ENCODE measurements around the gene FEM1B. TPM values are rescaled to one million over a fixed set of nuclear protein-coding genes. Genes with fewer than 3 reads are reported as not detected.

Gene FEM1B
- 10 to 100 TPM; 45.1 to 50.7 TPM for total RNA-seq

- no peaks in the 10 kb centered on the region for H3K27me3 Mint-ChIP-seq (ENCODE audit: low read depth)
- POLR2A ChIA-PET, result interaction anchor here (0.6 to 3.1 kb wide), 20 partner anchors 9 to 543 kb away, joined by 3 to 32 read pairs (median 6); partner anchors contain the start of genes ANP32A and CLN6
- H3K4me3 Mint-ChIP-seq, result peak within 1 kb of the TSS; percentile 88
- peaks cover 25% of the 10 kb centered on the region for H3K36me3 Mint-ChIP-seq (ENCODE audit: low read depth)
- CTCF ChIA-PET, result interaction anchor here (1.0 to 6.2 kb wide), 11 partner anchors 11 to 272 kb away, joined by 3 to 37 read pairs (median 4); no protein-coding TSS in a partner anchor
- no peaks in the 10 kb centered on the region for H3K9me3 Mint-ChIP-seq (ENCODE audit: insufficient read depth)
- peak within 1 kb of the TSS; percentile 98 for H3K27ac Mint-ChIP-seq
- DNase-seq (peak; percentile 90), ATAC-seq (peak; percentile 82)
- H3K4me1 Mint-ChIP-seq (ENCODE audit: low read depth), result peaks cover 39% of the 10 kb centered on the region
These were observed at the start of gene FEM1B for GRCh38 chr15:68277603-68278344. FEM1B (plus strand) TSS chr15:68277745; CDS start chr15:68278418, 673 bp downstream.

- POLR2A ChIA-PET, result interaction anchor here (0.6 to 4.1 kb wide), 7 partner anchors 8 to 1898 kb away, joined by 3 to 32 read pairs (median 6); partner anchors contain the start of genes FEM1B and PIAS1
- Mint-ChIP-seq H3K4me3 (peak overlapping the region; percentile 90), H3K4me1 (ENCODE audit: low read depth) (peaks cover 52% of the 10 kb centered on the region), H3K27me3 (ENCODE audit: low read depth) (no peaks in the 10 kb centered on the region), H3K27ac (peak overlapping the region; percentile 87), H3K9me3 (ENCODE audit: insufficient read depth) (no peaks in the 10 kb centered on the region), H3K36me3 (ENCODE audit: low read depth) (peaks cover 19% of the 10 kb centered on the region)
- DNase-seq (peak; percentile 22), ATAC-seq (no peak)
- CTCF ChIA-PET, result interaction anchor here (0.7 to 1.8 kb wide), 8 partner anchors 8 to 78 kb away, joined by 3 to 8 read pairs (median 4); partner anchors contain the start of gene FEM1B
These were observed 49.2 kb upstream of the FEM1B start for GRCh38 chr15:68228143-68228970.

- Mint-ChIP-seq H3K4me3 (peak overlapping the region; percentile 90), H3K9me3 (ENCODE audit: insufficient read depth) (no peaks in the 10 kb centered on the region), H3K27me3 (ENCODE audit: low read depth) (no peaks in the 10 kb centered on the region), H3K27ac (peak overlapping the region; percentile 87), H3K36me3 (ENCODE audit: low read depth) (peaks cover 18% of the 10 kb centered on the region), H3K4me1 (ENCODE audit: low read depth) (peaks cover 52% of the 10 kb centered on the region)
- DNase-seq (peak; percentile 34), ATAC-seq (peak; percentile 1)
- ChIA-PET POLR2A (interaction anchor here (0.6 to 4.1 kb wide), 4 partner anchors 9 to 179 kb away, joined by 3 to 32 read pairs (median 6); partner anchors contain the start of genes FEM1B and PIAS1), CTCF (interaction anchor here (0.8 to 1.8 kb wide), 8 partner anchors 9 to 77 kb away, joined by 3 to 12 read pairs (median 4); partner anchors contain the start of gene FEM1B)
These were observed 48.6 kb upstream of the FEM1B start for GRCh38 chr15:68228971-68229385.

- POLR2A ChIA-PET, result interaction anchor here (0.5 to 4.1 kb wide), 6 partner anchors 9 to 389 kb away, joined by 3 to 32 read pairs (median 4); partner anchors contain the start of genes FEM1B and PIAS1
- CTCF ChIA-PET, result interaction anchor here (0.7 to 3.3 kb wide), 9 partner anchors 10 to 77 kb away, joined by 3 to 15 read pairs (median 5); partner anchors contain the start of gene FEM1B
- Mint-ChIP-seq H3K4me3 (peak within 1 kb of the TSS; percentile 90), H3K27me3 (ENCODE audit: low read depth) (no peaks in the 10 kb centered on the region), H3K9me3 (ENCODE audit: insufficient read depth) (no peaks in the 10 kb centered on the region), H3K4me1 (ENCODE audit: low read depth) (peaks cover 48% of the 10 kb centered on the region), H3K27ac (peak within 1 kb of the TSS; percentile 93), H3K36me3 (ENCODE audit: low read depth) (peaks cover 17% of the 10 kb centered on the region)
- DNase-seq (peak; percentile 89), ATAC-seq (peak; percentile 92)
These were observed 48.0 kb upstream of the FEM1B start, which contains the start of gene CLN6 for GRCh38 chr15:68229386-68230156. CLN6 (minus strand) TSS chr15:68229728; CDS start chr15:68229584, 144 bp downstream.

- CTCF ChIA-PET, result interaction anchor here (0.6 to 3.3 kb wide), 7 partner anchors 10 to 76 kb away, joined by 3 to 15 read pairs (median 4); no protein-coding TSS in a partner anchor
- Mint-ChIP-seq H3K4me3 (peak overlapping the region; percentile 90), H3K36me3 (ENCODE audit: low read depth) (peaks cover 9% of the 10 kb centered on the region), H3K9me3 (ENCODE audit: insufficient read depth) (no peaks in the 10 kb centered on the region), H3K27ac (peak overlapping the region; percentile 93), H3K27me3 (ENCODE audit: low read depth) (no peaks in the 10 kb centered on the region), H3K4me1 (ENCODE audit: low read depth) (peaks cover 40% of the 10 kb centered on the region)
- ATAC-seq (no peak), DNase-seq (peak; percentile 24)
- POLR2A ChIA-PET, result interaction anchor here (0.5 to 4.1 kb wide), 4 partner anchors 10 to 390 kb away, joined by 3 to 32 read pairs (median 4); partner anchors contain the start of genes FEM1B and PIAS1
These were observed 47.1 kb upstream of the FEM1B start for GRCh38 chr15:68230157-68231100.

GRCh38 chr15:68231102-68231818 is 46.3 kb upstream of the FEM1B start:
- Mint-ChIP-seq H3K36me3 (ENCODE audit: low read depth) (peaks cover 9% of the 10 kb centered on the region), H3K4me3 (peak overlapping the region; percentile 36), H3K27me3 (ENCODE audit: low read depth) (no peaks in the 10 kb centered on the region), H3K27ac (peak overlapping the region; percentile 58), H3K9me3 (ENCODE audit: insufficient read depth) (no peaks in the 10 kb centered on the region), H3K4me1 (ENCODE audit: low read depth) (peaks cover 35% of the 10 kb centered on the region)
- ChIA-PET CTCF (interaction anchor here (1.2 to 3.3 kb wide), 3 partner anchors 19 to 75 kb away, joined by 3 to 15 read pairs (median 5); partner anchors contain the start of gene FEM1B), POLR2A (interaction anchor here (0.6 to 4.1 kb wide), 2 partner anchors 46 to 67 kb away, joined by 5 to 32 read pairs; partner anchors contain the start of gene FEM1B)
- ATAC-seq (no peak), DNase-seq (no peak)

- CTCF ChIA-PET, result interaction anchor here (0.8 to 3.3 kb wide), 3 partner anchors 21 to 74 kb away, joined by 3 to 15 read pairs (median 3); partner anchors contain the start of gene FEM1B
- POLR2A ChIA-PET, result no interaction called here
- peaks cover 9% of the 10 kb centered on the region for H3K36me3 Mint-ChIP-seq (ENCODE audit: low read depth)
- no peak overlapping the region for H3K4me3 Mint-ChIP-seq
- DNase-seq (no peak), ATAC-seq (no peak)
- no peaks in the 10 kb centered on the region for H3K9me3 Mint-ChIP-seq (ENCODE audit: insufficient read depth)
- peaks cover 1% of the 10 kb centered on the region for H3K27me3 Mint-ChIP-seq (ENCODE audit: low read depth)
- H3K27ac Mint-ChIP-seq, result no peak overlapping the region
- H3K4me1 Mint-ChIP-seq (ENCODE audit: low read depth), result peaks cover 24% of the 10 kb centered on the region
These were observed 45.1 kb upstream of the FEM1B start for GRCh38 chr15:68232449-68232848.

GRCh38 chr15:68232937-68233336 is 44.6 kb upstream of the FEM1B start:
- Mint-ChIP-seq H3K4me3 (no peak overlapping the region), H3K27ac (no peak overlapping the region), H3K27me3 (ENCODE audit: low read depth) (peaks cover 2% of the 10 kb centered on the region), H3K36me3 (ENCODE audit: low read depth) (peaks cover 6% of the 10 kb centered on the region), H3K4me1 (ENCODE audit: low read depth) (peaks cover 19% of the 10 kb centered on the region), H3K9me3 (ENCODE audit: insufficient read depth) (no peaks in the 10 kb centered on the region)
- ATAC-seq, result no peak
- ChIA-PET POLR2A (no interaction called here), CTCF (interaction anchor here (3.3 kb wide), 1 partner anchor 73 kb away, joined by 15 read pairs; no protein-coding TSS in a partner anchor)
- no peak for DNase-seq

GRCh38 chr15:68234060-68234459 is 43.5 kb upstream of the FEM1B start:
- Mint-ChIP-seq H3K9me3 (ENCODE audit: insufficient read depth) (no peaks in the 10 kb centered on the region), H3K4me3 (no peak overlapping the region), H3K4me1 (ENCODE audit: low read depth) (peaks cover 11% of the 10 kb centered on the region), H3K27ac (no peak overlapping the region), H3K36me3 (ENCODE audit: low read depth) (no peaks in the 10 kb centered on the region), H3K27me3 (ENCODE audit: low read depth) (peaks cover 2% of the 10 kb centered on the region)
- POLR2A ChIA-PET, result no interaction called here
- no peak for DNase-seq
- ATAC-seq, result no peak
- CTCF ChIA-PET, result no interaction called here
